Activated CD8-positive, alpha-beta T cell treated with anti-CD3 and anti-CD28 coated beads for 36 hours (primary cell): ENCODE results near the gene TRIM24. TPM values are rescaled to one million over a fixed set of nuclear protein-coding genes. Genes with fewer than 3 reads are reported as not detected.

Source experiments
- ATAC-seq: fragments of 200-7000 bp; cut with Tn5 transposase; one replicate; pipeline ENCODE4 v1.10.0; 2021; ENCODE audit warnings: mild to moderate bottlenecking, moderate library complexity
- CTCF ChIA-PET: fragments of 350-600 bp; sonication (Branson Sonifier 250); formaldehyde crosslinking; loops from one replicate; lab custom pipeline; 2021; ENCODE audit warnings: antibody characterized with exemption; lab: Charles Lee
- POLR2A ChIA-PET: fragments of 350-600 bp; sonication (Branson Sonifier 250); formaldehyde crosslinking; loops from one replicate; lab custom pipeline; 2021; ENCODE audit warnings: antibody characterized with exemption; lab: Charles Lee
- DNase-seq: peaks from one replicate; pipeline ENCODE4 v3.0.0-alpha.2; 2020
- H3K27ac Mint-ChIP-seq: one replicate; pipeline ENCODE4 v1.8.0; 2021; ENCODE audit warnings: mild to moderate bottlenecking, mixed read lengths
- H3K27me3 Mint-ChIP-seq: one replicate; pipeline ENCODE4 v1.8.0; 2021; ENCODE audit warnings: mixed read lengths
- H3K36me3 Mint-ChIP-seq: one replicate; pipeline ENCODE4 v1.8.0; 2021; ENCODE audit warnings: low read depth, mixed read lengths
- H3K4me1 Mint-ChIP-seq: one replicate; pipeline ENCODE4 v1.8.0; 2021; ENCODE audit warnings: low read depth, mixed read lengths
- H3K4me3 Mint-ChIP-seq: one replicate; pipeline ENCODE4 v1.8.0; 2021; ENCODE audit warnings: mild to moderate bottlenecking, moderate library complexity, mixed read lengths
- H3K9me3 Mint-ChIP-seq: one replicate; pipeline ENCODE4 v1.8.0; 2021; ENCODE audit warnings: mixed read lengths
- intact Hi-C: fragments of 100-400 bp; cut with micrococcal nuclease; formaldehyde crosslinking; loops from one replicate; pipeline ENCODE4 v1.10.0; 2022
- total RNA-seq, 2 experiments: library from RNA; stranded (reverse); gene quantifications; one replicate each; pipeline ENCODE4 v1.2.3, GENCODE V29; 2021
- TF ChIP-seq, protein P1 (sequence below): fragments of 200-600 bp; IDR thresholded peaks from one replicate; pipeline ENCODE4 v1.8.0; 2022; ENCODE audit warnings: antibody characterized with exemption, mild to moderate bottlenecking

TRIM24 gene
- total RNA-seq, 2 experiments from 2014 or later, result 13.9 to 16.7 TPM

DNA sequence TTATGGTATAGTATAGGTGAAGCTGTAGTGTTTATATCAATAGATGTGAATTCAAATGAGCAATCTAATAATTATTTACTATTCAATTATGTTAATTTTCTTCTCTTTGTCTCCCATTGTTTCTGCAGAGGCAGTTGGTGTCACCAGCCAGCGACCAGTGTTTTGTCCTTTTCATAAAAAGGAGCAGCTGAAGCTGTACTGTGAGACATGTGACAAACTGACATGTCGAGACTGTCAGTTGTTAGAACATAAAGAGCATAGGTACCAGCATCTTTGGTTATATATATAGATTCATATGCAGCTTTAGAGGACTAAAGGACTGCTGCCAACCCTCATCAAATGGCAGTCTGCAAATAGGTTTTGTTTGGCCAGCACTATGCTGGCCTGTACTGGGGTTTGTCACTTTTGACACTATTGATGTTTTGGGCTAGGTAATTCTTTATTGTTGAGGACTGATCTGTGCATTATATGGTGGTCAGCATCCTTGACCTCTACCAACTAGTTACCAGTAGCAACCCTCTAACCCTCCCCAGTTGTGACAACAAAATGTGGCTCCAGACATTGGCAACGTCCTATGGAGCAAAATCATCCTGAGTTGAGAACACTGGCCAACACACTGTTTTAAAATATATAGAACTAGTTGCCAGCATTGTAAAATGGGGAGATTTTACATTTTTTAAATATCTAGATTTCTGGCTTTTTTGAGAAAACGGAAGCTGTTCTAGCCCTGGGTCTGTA is 59.2 kb downstream of the TRIM24 start:
- Mint-ChIP-seq H3K4me3 (no peak overlapping the region), H3K27ac (no peak overlapping the region), H3K36me3 (peaks cover 70% of the 10 kb centered on the region), H3K27me3 (no peaks in the 10 kb centered on the region), H3K9me3 (peaks cover 9% of the 10 kb centered on the region), H3K4me1 (no peaks in the 10 kb centered on the region)
- TF ChIP-seq, protein P1, sequence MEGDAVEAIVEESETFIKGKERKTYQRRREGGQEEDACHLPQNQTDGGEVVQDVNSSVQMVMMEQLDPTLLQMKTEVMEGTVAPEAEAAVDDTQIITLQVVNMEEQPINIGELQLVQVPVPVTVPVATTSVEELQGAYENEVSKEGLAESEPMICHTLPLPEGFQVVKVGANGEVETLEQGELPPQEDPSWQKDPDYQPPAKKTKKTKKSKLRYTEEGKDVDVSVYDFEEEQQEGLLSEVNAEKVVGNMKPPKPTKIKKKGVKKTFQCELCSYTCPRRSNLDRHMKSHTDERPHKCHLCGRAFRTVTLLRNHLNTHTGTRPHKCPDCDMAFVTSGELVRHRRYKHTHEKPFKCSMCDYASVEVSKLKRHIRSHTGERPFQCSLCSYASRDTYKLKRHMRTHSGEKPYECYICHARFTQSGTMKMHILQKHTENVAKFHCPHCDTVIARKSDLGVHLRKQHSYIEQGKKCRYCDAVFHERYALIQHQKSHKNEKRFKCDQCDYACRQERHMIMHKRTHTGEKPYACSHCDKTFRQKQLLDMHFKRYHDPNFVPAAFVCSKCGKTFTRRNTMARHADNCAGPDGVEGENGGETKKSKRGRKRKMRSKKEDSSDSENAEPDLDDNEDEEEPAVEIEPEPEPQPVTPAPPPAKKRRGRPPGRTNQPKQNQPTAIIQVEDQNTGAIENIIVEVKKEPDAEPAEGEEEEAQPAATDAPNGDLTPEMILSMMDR, result no peak
- ATAC-seq (no peak), DNase-seq (no peak)
- CTCF ChIA-PET, result interaction anchor here (1.1 kb wide), 1 partner anchor 20 kb away, joined by 4 read pairs; no protein-coding TSS in a partner anchor
- intact Hi-C loops, result no loop called here
- POLR2A ChIA-PET, result no interaction called here

DNA sequence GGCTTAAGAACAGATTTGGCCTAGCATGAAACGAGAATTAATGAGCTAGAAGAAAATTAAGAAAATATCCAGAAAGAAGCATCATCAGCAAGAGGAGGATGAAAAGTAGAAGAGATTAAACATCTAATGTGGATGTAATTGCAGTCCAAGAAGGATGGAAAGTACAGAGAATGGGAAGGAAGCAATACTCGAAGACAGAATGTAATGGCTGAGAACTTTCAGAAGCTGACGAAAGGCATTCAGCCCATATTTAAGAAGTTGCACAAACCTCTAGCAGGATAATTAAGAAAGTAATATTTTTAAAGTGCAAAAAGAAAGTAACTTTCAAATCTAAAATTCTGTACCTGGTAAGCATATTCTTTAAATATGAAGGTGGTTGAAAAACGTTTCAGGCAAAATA is 60.7 kb downstream of the TRIM24 start:
- H3K27ac Mint-ChIP-seq, result no peak overlapping the region
- ATAC-seq (no peak), DNase-seq (no peak)
- peaks cover 64% of the 10 kb centered on the region for H3K36me3 Mint-ChIP-seq
- no peaks in the 10 kb centered on the region for H3K27me3 Mint-ChIP-seq
- peaks cover 13% of the 10 kb centered on the region for H3K9me3 Mint-ChIP-seq
- no peaks in the 10 kb centered on the region for H3K4me1 Mint-ChIP-seq
- no peak overlapping the region for H3K4me3 Mint-ChIP-seq
- TF ChIP-seq, protein P1, result no peak
- ChIA-PET POLR2A (no interaction called here), CTCF (interaction anchor here (1.1 kb wide), 1 partner anchor 19 kb away, joined by 4 read pairs; no protein-coding TSS in a partner anchor)
- intact Hi-C loops, result no loop called here

DNA sequence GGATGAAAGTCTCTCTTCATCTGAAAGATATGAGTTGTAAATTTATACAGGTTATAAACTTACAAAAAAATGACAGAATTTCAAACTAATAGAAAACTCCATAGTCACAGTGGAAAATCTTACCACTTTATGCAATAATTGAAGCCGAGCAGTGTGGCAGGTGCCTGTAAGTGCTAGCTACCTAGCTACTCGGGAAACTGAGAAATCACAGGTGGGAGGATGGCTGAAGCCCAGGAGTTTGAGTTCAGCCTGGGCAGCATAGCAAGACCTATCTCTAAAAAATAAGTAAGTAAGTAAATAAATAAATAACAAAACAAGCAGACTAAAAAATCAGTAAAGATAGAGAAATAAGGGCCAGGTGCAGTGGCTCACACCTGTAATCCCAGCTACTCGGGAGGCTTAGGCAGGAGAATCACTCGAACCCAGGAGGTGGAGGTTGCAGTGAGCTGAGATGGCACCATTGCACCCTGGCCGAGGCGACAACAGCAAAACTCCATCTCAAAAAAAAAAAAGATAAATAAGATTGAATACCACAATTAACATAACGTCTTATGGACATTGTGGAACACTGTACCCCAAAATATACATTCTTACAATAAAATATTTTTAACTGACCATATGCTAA is 61.9 kb downstream of the TRIM24 start:
- TF ChIP-seq, protein P1, result no peak
- Mint-ChIP-seq H3K4me3 (no peak overlapping the region), H3K9me3 (peaks cover 18% of the 10 kb centered on the region), H3K4me1 (no peaks in the 10 kb centered on the region), H3K27me3 (no peaks in the 10 kb centered on the region), H3K36me3 (peaks cover 67% of the 10 kb centered on the region), H3K27ac (no peak overlapping the region)
- intact Hi-C loops, result no loop called here
- CTCF ChIA-PET, result no interaction called here
- DNase-seq, result no peak
- no peak for ATAC-seq
- POLR2A ChIA-PET, result no interaction called here

DNA sequence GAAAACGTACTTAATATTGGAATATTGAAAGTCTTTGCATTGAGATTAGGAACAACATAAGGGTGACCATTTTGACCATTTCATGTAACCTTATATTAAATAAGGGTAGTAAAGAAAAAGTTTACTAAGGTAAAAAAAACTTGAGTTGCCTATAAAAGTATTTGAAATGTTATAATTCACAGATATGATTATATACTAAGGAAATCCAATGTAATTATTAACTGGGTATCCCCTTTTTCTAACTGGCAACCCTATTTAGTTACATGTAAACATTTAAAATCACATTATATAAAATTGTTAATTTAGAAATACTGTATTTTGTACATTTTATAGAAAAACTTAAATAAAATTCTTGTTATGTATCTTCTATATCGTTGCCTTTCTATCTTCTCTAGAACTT is 64.2 kb downstream of the TRIM24 start:
- intact Hi-C loops, result no loop called here
- Mint-ChIP-seq H3K36me3 (peaks cover 73% of the 10 kb centered on the region), H3K27me3 (no peaks in the 10 kb centered on the region), H3K4me3 (no peak overlapping the region), H3K4me1 (no peaks in the 10 kb centered on the region), H3K9me3 (peaks cover 30% of the 10 kb centered on the region), H3K27ac (no peak overlapping the region)
- TF ChIP-seq, protein P1, result no peak
- ATAC-seq, result no peak
- POLR2A ChIA-PET, result no interaction called here
- CTCF ChIA-PET, result no interaction called here
- DNase-seq, result no peak

DNA sequence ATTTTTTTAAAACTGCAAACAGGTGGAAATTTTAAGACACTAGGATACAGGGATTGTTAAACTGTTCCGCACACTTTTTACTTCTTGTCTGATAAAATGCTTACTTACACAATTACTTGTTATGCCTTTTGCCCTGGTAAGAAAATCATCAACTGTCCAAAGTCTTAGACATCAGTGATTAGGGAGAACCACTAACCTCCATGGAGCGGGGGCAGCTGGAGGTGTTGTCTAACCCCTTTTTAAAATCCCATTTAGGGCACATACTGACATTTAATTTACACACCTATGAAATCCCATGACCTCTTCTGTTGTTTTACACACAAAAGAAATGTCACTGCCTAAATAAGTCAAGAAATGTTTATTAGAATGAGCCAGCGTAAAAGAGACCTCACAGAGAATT is 65.7 kb downstream of the TRIM24 start:
- no peak overlapping the region for H3K4me3 Mint-ChIP-seq
- H3K27me3 Mint-ChIP-seq, result no peaks in the 10 kb centered on the region
- no peaks in the 10 kb centered on the region for H3K4me1 Mint-ChIP-seq
- intact Hi-C loops, result no loop called here
- CTCF ChIA-PET, result no interaction called here
- DNase-seq (no peak), ATAC-seq (no peak)
- peaks cover 69% of the 10 kb centered on the region for H3K36me3 Mint-ChIP-seq
- POLR2A ChIA-PET, result no interaction called here
- peaks cover 32% of the 10 kb centered on the region for H3K9me3 Mint-ChIP-seq
- TF ChIP-seq, protein P1, result no peak
- H3K27ac Mint-ChIP-seq, result no peak overlapping the region
